Measurements from ENCODE around the gene KSR1. TPM values are rescaled to one million over a fixed set of nuclear protein-coding genes. Genes with fewer than 3 reads are reported as not detected.

KSR1 gene
- total RNA-seq, 4 donors from 2014 or later: 10.4 to 17.7 (median 13.2) TPM

- H3K4me3 ChIP-seq: no peak overlapping the region
- no peak for TF ChIP-seq CTCF (IDR thresholded peaks at IDR 0.05 in 4 of 5, conservative IDR thresholded peaks at IDR 0.05 in 1 of 5)
- intact Hi-C loops (cut with DNase I; ENCODE audit: low total_unique reads) (loop anchor here (1.0 kb wide), 1 partner anchor 103 kb away; no protein-coding TSS in a partner anchor), in situ Hi-C loops (cut with MboI; ENCODE audit: low sequenced_read_pairs in 4 of 4) (loop anchor here (5.0 to 25.0 kb wide), 9 partner anchors 51 to 366 kb away; partner anchors contain the start of gene KSR1 (in 1 of the 4))
- no peaks in the 10 kb centered on the region for H3K27me3 ChIP-seq
- no peaks in the 10 kb centered on the region for H3K9me3 ChIP-seq
- peak overlapping the region in 3 of 4 donors; percentile 6 to 44 (median 28) for H3K27ac ChIP-seq
- DNase-seq (no peak), ATAC-seq (no peak)
- peaks cover 11 to 19% of the 10 kb centered on the region in 2 donors for H3K4me1 ChIP-seq
- peaks cover 0 to 51% of the 10 kb centered on the region in 2 donors for H3K36me3 ChIP-seq
These were observed 141.6 kb downstream of the KSR1 start for GRCh38 chr17:27597783-27598320.

- TF ChIP-seq POLR2A (IDR thresholded peaks at IDR 0.05) (no peak), CTCF (IDR thresholded peaks at IDR 0.05 in 4 of 5, conservative IDR thresholded peaks at IDR 0.05 in 1 of 5) (no peak)
- no peak overlapping the region for H3K4me3 ChIP-seq
- intact Hi-C loops (cut with DNase I; ENCODE audit: low total_unique reads) (no loop called here), in situ Hi-C loops (cut with MboI; ENCODE audit: low sequenced_read_pairs in 4 of 4) (loop anchor here (5.0 to 25.0 kb wide), 9 partner anchors 51 to 366 kb away; partner anchors contain the start of gene KSR1 (in 1 of the 4))
- H3K9me3 ChIP-seq: no peaks in the 10 kb centered on the region
- no peak for ATAC-seq
- H3K27ac ChIP-seq: peak overlapping the region in 3 of 4 donors; percentile 6 to 44 (median 28)
- H3K36me3 ChIP-seq: peaks cover 0 to 49% of the 10 kb centered on the region in 2 donors
- no peaks in the 10 kb centered on the region for H3K27me3 ChIP-seq
- H3K4me1 ChIP-seq: peaks cover 7 to 13% of the 10 kb centered on the region in 2 donors
- no peak for DNase-seq
These were observed 142.2 kb downstream of the KSR1 start for GRCh38 chr17:27598337-27599050.

- DNase-seq (no peak), ATAC-seq (no peak)
- H3K27me3 ChIP-seq: no peaks in the 10 kb centered on the region
- H3K36me3 ChIP-seq: peaks cover 0 to 60% of the 10 kb centered on the region in 2 donors
- H3K9me3 ChIP-seq: no peaks in the 10 kb centered on the region
- H3K27ac ChIP-seq: no peak overlapping the region
- TF ChIP-seq POLR2A (IDR thresholded peaks at IDR 0.05) (no peak), CTCF (IDR thresholded peaks at IDR 0.05 in 4 of 5, conservative IDR thresholded peaks at IDR 0.05 in 1 of 5) (no peak)
- in situ Hi-C loops (cut with MboI; ENCODE audit: low sequenced_read_pairs in 4 of 4) (loop anchor here in 3 of 4 donors (5.0 to 10.0 kb wide), 4 partner anchors 52 to 366 kb away; no protein-coding TSS in a partner anchor), intact Hi-C loops (cut with DNase I; ENCODE audit: low total_unique reads) (loop anchor here (2.0 to 5.0 kb wide), 4 partner anchors 144 to 364 kb away; partner anchors contain the start of gene KSR1)
- no peak overlapping the region for H3K4me3 ChIP-seq
- H3K4me1 ChIP-seq: peaks cover 0 to 3% of the 10 kb centered on the region in 2 donors
These were observed 144.2 kb downstream of the KSR1 start for GRCh38 chr17:27600471-27600870.

GRCh38 chr17:27601069-27601974 is 145.1 kb downstream of the KSR1 start:
- Histone ChIP-seq H3K27ac (peak overlapping the region in 3 of 4 donors; percentile 6 to 17 (median 11)), H3K36me3 (peaks cover 0 to 60% of the 10 kb centered on the region in 2 donors), H3K4me3 (no peak overlapping the region), H3K9me3 (no peaks in the 10 kb centered on the region), H3K27me3 (no peaks in the 10 kb centered on the region), H3K4me1 (peaks cover 0 to 3% of the 10 kb centered on the region in 2 donors)
- intact Hi-C loops (cut with DNase I; ENCODE audit: low total_unique reads): loop anchor here (1.0 to 5.0 kb wide), 7 partner anchors 32 to 365 kb away; partner anchors contain the start of gene KSR1
- in situ Hi-C loops (cut with MboI; ENCODE audit: low sequenced_read_pairs in 4 of 4): loop anchor here in 3 of 4 donors (5.0 to 10.0 kb wide), 4 partner anchors 51 to 367 kb away; no protein-coding TSS in a partner anchor
- TF ChIP-seq POLR2A (IDR thresholded peaks at IDR 0.05) (no peak), CTCF (IDR thresholded peaks at IDR 0.05 in 4 of 5, conservative IDR thresholded peaks at IDR 0.05 in 1 of 5) (peak; percentile 83 to 94 (median 90))
- DNase-seq (peak; percentile 45 to 64), ATAC-seq (peak; percentile 50 to 64)

Data from gastrocnemius medialis (tissue), 4 donors.